Measurements from ENCODE around the gene CTNNA3. TPM values are rescaled to one million over a fixed set of nuclear protein-coding genes. Genes with fewer than 3 reads are reported as not detected.

Gene CTNNA3
- total RNA-seq, 1 experiment from 2014 or later, result 0.20 TPM

DNA sequence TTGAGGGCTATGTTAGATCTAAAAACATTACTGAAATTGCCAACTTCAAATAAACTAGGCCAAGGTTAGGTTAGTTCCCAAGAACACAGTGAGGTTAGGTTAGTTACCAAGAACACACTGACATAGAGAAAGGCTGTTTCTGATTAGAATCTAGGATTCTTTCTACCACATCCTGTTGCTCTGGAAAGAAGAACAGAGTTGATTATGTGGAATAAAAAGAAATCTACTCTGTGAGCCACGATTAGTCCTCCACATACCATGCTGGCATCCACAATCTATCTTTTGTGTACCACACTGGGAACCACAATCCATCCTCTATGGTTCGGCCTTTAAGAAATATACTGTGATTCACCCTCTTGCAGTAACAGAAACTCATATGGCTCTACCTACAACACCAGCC, 678.8 kb downstream of the CTNNA3 start:
- CTCF ChIA-PET, result no interaction called here
- no TSS peak for BruUV-seq (replicated peaks)

DNA sequence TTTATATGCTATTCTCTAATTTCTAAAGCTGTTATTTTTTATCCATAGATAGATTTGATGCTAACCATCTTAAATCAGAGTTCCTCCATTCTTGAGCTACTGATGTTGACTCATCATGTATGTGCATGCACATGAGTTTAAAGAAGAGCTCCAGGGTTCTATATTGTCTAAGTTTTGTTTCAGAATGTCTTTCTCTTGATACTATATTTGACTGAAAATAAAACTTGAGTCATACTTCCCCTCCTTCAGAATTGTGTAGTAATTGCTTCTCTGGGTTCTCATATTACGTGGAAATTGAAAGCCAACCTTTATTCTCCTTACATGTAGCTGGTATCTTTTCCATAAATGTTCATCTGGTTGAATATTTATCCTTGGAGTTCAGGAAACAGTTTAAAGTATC, 680.8 kb downstream of the CTNNA3 start:
- H3K9me3 Mint-ChIP-seq (ENCODE audit: unreplicated experiment), result no peaks in the 10 kb centered on the region
- intact Hi-C loops (cut with micrococcal nuclease; ENCODE audit: unreplicated experiment), result no loop called here
- ChIA-PET CTCF (no interaction called here), POLR2A (no interaction called here)
- Histone ChIP-seq H3K9me3 (no peaks in the 10 kb centered on the region), H3K4me1 (no peaks in the 10 kb centered on the region), H3K36me3 (ENCODE audit: control insufficient read depth, insufficient read depth, low read length) (no peaks in the 10 kb centered on the region), H3K27me3 (replicated peaks; ENCODE audit: control insufficient read depth, insufficient read depth, low read length) (no peaks in the 10 kb centered on the region), H3K4me3 (ENCODE audit: low read depth, low read length) (no peak overlapping the region)
- H3K36me3 Mint-ChIP-seq (ENCODE audit: insufficient read depth, unreplicated experiment), result no peaks in the 10 kb centered on the region
- no TSS peak for BruUV-seq (replicated peaks)
- H3K27me3 Mint-ChIP-seq (ENCODE audit: insufficient read depth, unreplicated experiment), result peaks cover 4% of the 10 kb centered on the region
- H3K27ac Mint-ChIP-seq (ENCODE audit: unreplicated experiment), result no peak overlapping the region
- DNase-seq, result no peak
- no peak overlapping the region for H3K4me3 Mint-ChIP-seq (ENCODE audit: unreplicated experiment)
- no peak for TF ChIP-seq CTCF (IDR thresholded peaks at IDR 0.05; ENCODE audit: insufficient read depth in 1 of 2, low read depth in 1 of 2, low read length in 1 of 2, severe bottlenecking in 1 of 2, unreplicated experiment in 1 of 2)
- no peaks in the 10 kb centered on the region for H3K4me1 Mint-ChIP-seq (ENCODE audit: low read depth, unreplicated experiment)

More for the DNA sequence above, 678.8 kb downstream of the CTNNA3 start:
- no peak overlapping the region for H3K4me3 ChIP-seq (ENCODE audit: low read depth, low read length)
- DNase-seq, result no peak
- intact Hi-C loops (cut with micrococcal nuclease; ENCODE audit: unreplicated experiment), result no loop called here
- no peaks in the 10 kb centered on the region for H3K36me3 ChIP-seq (ENCODE audit: control insufficient read depth, insufficient read depth, low read length)
- no peaks in the 10 kb centered on the region for H3K9me3 ChIP-seq
- no peaks in the 10 kb centered on the region for H3K27me3 ChIP-seq (replicated peaks; ENCODE audit: control insufficient read depth, insufficient read depth, low read length)
- Mint-ChIP-seq H3K36me3 (ENCODE audit: insufficient read depth, unreplicated experiment) (no peaks in the 10 kb centered on the region), H3K4me3 (ENCODE audit: unreplicated experiment) (no peak overlapping the region), H3K27ac (ENCODE audit: unreplicated experiment) (no peak overlapping the region), H3K27me3 (ENCODE audit: insufficient read depth, unreplicated experiment) (peaks cover 11% of the 10 kb centered on the region), H3K9me3 (ENCODE audit: unreplicated experiment) (no peaks in the 10 kb centered on the region), H3K4me1 (ENCODE audit: low read depth, unreplicated experiment) (no peaks in the 10 kb centered on the region)
- H3K4me1 ChIP-seq, result no peaks in the 10 kb centered on the region
- TF ChIP-seq CTCF (IDR thresholded peaks at IDR 0.05; ENCODE audit: insufficient read depth in 1 of 2, low read depth in 1 of 2, low read length in 1 of 2, severe bottlenecking in 1 of 2, unreplicated experiment in 1 of 2), result no peak
- POLR2A ChIA-PET, result no interaction called here

DNA sequence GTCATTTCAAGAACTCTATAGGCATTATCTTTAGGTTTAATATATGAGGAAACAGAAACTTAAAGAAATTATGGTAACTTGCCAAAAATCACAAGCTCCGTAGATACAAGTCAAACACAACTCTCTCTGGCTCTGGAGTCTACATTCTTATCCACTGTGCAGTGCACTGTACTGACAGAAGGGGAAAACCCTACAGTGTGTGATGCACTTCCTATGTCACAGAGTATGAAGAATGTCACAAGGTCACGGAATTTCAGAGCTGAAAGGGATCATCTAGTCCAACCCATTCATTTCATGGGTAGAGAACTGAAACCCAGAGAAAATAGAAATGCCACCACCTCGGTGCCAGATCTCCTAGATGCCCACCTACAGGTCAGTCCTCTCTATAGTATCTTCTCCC, 684.0 kb downstream of the CTNNA3 start:
- H3K4me3 ChIP-seq (ENCODE audit: low read depth, low read length), result no peak overlapping the region
- H3K9me3 ChIP-seq, result no peaks in the 10 kb centered on the region
- no peak for TF ChIP-seq CTCF (IDR thresholded peaks at IDR 0.05; ENCODE audit: insufficient read depth in 1 of 2, low read depth in 1 of 2, low read length in 1 of 2, severe bottlenecking in 1 of 2, unreplicated experiment in 1 of 2)
- no peak for DNase-seq
- H3K4me3 Mint-ChIP-seq (ENCODE audit: unreplicated experiment), result no peak overlapping the region
- ChIA-PET POLR2A (no interaction called here), CTCF (interaction anchor here (0.6 kb wide), 1 partner anchor 24 kb away, joined by 3 read pairs; no protein-coding TSS in a partner anchor)
- H3K36me3 Mint-ChIP-seq (ENCODE audit: insufficient read depth, unreplicated experiment), result no peaks in the 10 kb centered on the region
- H3K4me1 Mint-ChIP-seq (ENCODE audit: low read depth, unreplicated experiment), result no peaks in the 10 kb centered on the region
- peaks cover 10% of the 10 kb centered on the region for H3K27me3 Mint-ChIP-seq (ENCODE audit: insufficient read depth, unreplicated experiment)
- H3K36me3 ChIP-seq (ENCODE audit: control insufficient read depth, insufficient read depth, low read length), result no peaks in the 10 kb centered on the region
- no peaks in the 10 kb centered on the region for H3K4me1 ChIP-seq
- H3K27me3 ChIP-seq (replicated peaks; ENCODE audit: control insufficient read depth, insufficient read depth, low read length), result no peaks in the 10 kb centered on the region
- H3K9me3 Mint-ChIP-seq (ENCODE audit: unreplicated experiment), result no peaks in the 10 kb centered on the region
- BruUV-seq (replicated peaks), result no TSS peak
- intact Hi-C loops (cut with micrococcal nuclease; ENCODE audit: unreplicated experiment), result no loop called here
- no peak overlapping the region for H3K27ac Mint-ChIP-seq (ENCODE audit: unreplicated experiment)

Data from Caco-2 (cell line).